Stimulated activated naive CD8-positive, alpha-beta T cell treated with anti-CD3 and anti-CD28 coated beads, Interleukin-15, Interleukin-2, amounts not matched to agents 100 ng/mL and 50 ng/mL, for 24 hours (primary cell): Measurements from ENCODE around the gene RGS2.

Experiments used
- H3K27ac Mint-ChIP-seq: one replicate; pipeline ENCODE4 v1.8.0; 2021; ENCODE audit warnings: mild to moderate bottlenecking, mixed read lengths
- H3K27me3 Mint-ChIP-seq: one replicate; pipeline ENCODE4 v1.8.0; 2021; ENCODE audit warnings: mixed read lengths
- H3K36me3 Mint-ChIP-seq: one replicate; pipeline ENCODE4 v1.8.0; 2021; ENCODE audit warnings: low read depth, mixed read lengths
- H3K4me1 Mint-ChIP-seq: one replicate; pipeline ENCODE4 v1.8.0; 2021; ENCODE audit warnings: low read depth, mixed read lengths
- H3K4me3 Mint-ChIP-seq: one replicate; pipeline ENCODE4 v1.8.0; 2021; ENCODE audit warnings: mild to moderate bottlenecking, mixed read lengths
- H3K9me3 Mint-ChIP-seq: one replicate; pipeline ENCODE4 v1.8.0; 2021; ENCODE audit warnings: mixed read lengths

The RGS2 gene

GRCh38 chr1:192832492-192832891 is 23.7 kb downstream of the RGS2 start:
- Mint-ChIP-seq H3K27me3 (peaks cover 12% of the 10 kb centered on the region), H3K9me3 (no peaks in the 10 kb centered on the region), H3K36me3 (peaks cover 4% of the 10 kb centered on the region), H3K27ac (no peak overlapping the region), H3K4me1 (no peaks in the 10 kb centered on the region), H3K4me3 (no peak overlapping the region)

GRCh38 chr1:192835116-192835515 is 26.3 kb downstream of the RGS2 start:
- Mint-ChIP-seq H3K4me1 (no peaks in the 10 kb centered on the region), H3K27ac (no peak overlapping the region), H3K27me3 (no peaks in the 10 kb centered on the region), H3K36me3 (no peaks in the 10 kb centered on the region), H3K4me3 (no peak overlapping the region), H3K9me3 (no peaks in the 10 kb centered on the region)

GRCh38 chr1:192839162-192840066 is 30.6 kb downstream of the RGS2 start:
- H3K27me3 Mint-ChIP-seq: no peaks in the 10 kb centered on the region
- H3K27ac Mint-ChIP-seq: no peak overlapping the region
- H3K36me3 Mint-ChIP-seq: no peaks in the 10 kb centered on the region
- H3K4me1 Mint-ChIP-seq: no peaks in the 10 kb centered on the region
- no peaks in the 10 kb centered on the region for H3K9me3 Mint-ChIP-seq
- no peak overlapping the region for H3K4me3 Mint-ChIP-seq

- Mint-ChIP-seq H3K27ac (no peak overlapping the region), H3K4me1 (no peaks in the 10 kb centered on the region), H3K4me3 (no peak overlapping the region), H3K9me3 (no peaks in the 10 kb centered on the region), H3K36me3 (no peaks in the 10 kb centered on the region), H3K27me3 (no peaks in the 10 kb centered on the region)
Measured at GRCh38 chr1:192844360-192844759, 35.5 kb downstream of the RGS2 start.

- Mint-ChIP-seq H3K27me3 (no peaks in the 10 kb centered on the region), H3K27ac (no peak overlapping the region), H3K36me3 (no peaks in the 10 kb centered on the region), H3K4me3 (no peak overlapping the region), H3K4me1 (no peaks in the 10 kb centered on the region), H3K9me3 (no peaks in the 10 kb centered on the region)
Measured at GRCh38 chr1:192846950-192847349, 38.1 kb downstream of the RGS2 start.

- H3K9me3 Mint-ChIP-seq: no peaks in the 10 kb centered on the region
- no peaks in the 10 kb centered on the region for H3K36me3 Mint-ChIP-seq
- H3K27me3 Mint-ChIP-seq: no peaks in the 10 kb centered on the region
- H3K4me3 Mint-ChIP-seq: no peak overlapping the region
- no peaks in the 10 kb centered on the region for H3K4me1 Mint-ChIP-seq
- H3K27ac Mint-ChIP-seq: no peak overlapping the region
Measured at GRCh38 chr1:192849011-192849410, 40.2 kb downstream of the RGS2 start.

GRCh38 chr1:192849442-192849841 is 40.6 kb downstream of the RGS2 start:
- Mint-ChIP-seq H3K36me3 (no peaks in the 10 kb centered on the region), H3K27me3 (no peaks in the 10 kb centered on the region), H3K27ac (no peak overlapping the region), H3K4me1 (no peaks in the 10 kb centered on the region), H3K9me3 (no peaks in the 10 kb centered on the region), H3K4me3 (no peak overlapping the region)

- no peaks in the 10 kb centered on the region for H3K4me1 Mint-ChIP-seq
- H3K27me3 Mint-ChIP-seq: no peaks in the 10 kb centered on the region
- H3K27ac Mint-ChIP-seq: no peak overlapping the region
- H3K9me3 Mint-ChIP-seq: no peaks in the 10 kb centered on the region
- H3K4me3 Mint-ChIP-seq: no peak overlapping the region
- H3K36me3 Mint-ChIP-seq: no peaks in the 10 kb centered on the region
Measured at GRCh38 chr1:192852001-192852947, 43.4 kb downstream of the RGS2 start.

GRCh38 chr1:192858456-192858855 is 49.6 kb downstream of the RGS2 start:
- Mint-ChIP-seq H3K36me3 (no peaks in the 10 kb centered on the region), H3K27me3 (no peaks in the 10 kb centered on the region), H3K4me3 (no peak overlapping the region), H3K27ac (no peak overlapping the region), H3K4me1 (no peaks in the 10 kb centered on the region), H3K9me3 (no peaks in the 10 kb centered on the region)

- no peaks in the 10 kb centered on the region for H3K4me1 Mint-ChIP-seq
- H3K27me3 Mint-ChIP-seq: no peaks in the 10 kb centered on the region
- no peaks in the 10 kb centered on the region for H3K36me3 Mint-ChIP-seq
- no peak overlapping the region for H3K4me3 Mint-ChIP-seq
- H3K9me3 Mint-ChIP-seq: no peaks in the 10 kb centered on the region
- no peak overlapping the region for H3K27ac Mint-ChIP-seq
Measured at GRCh38 chr1:192859808-192860207, 51.0 kb downstream of the RGS2 start.

GRCh38 chr1:192860478-192861185 is 51.8 kb downstream of the RGS2 start:
- Mint-ChIP-seq H3K9me3 (no peaks in the 10 kb centered on the region), H3K36me3 (no peaks in the 10 kb centered on the region), H3K27me3 (no peaks in the 10 kb centered on the region), H3K27ac (no peak overlapping the region), H3K4me1 (no peaks in the 10 kb centered on the region), H3K4me3 (no peak overlapping the region)

GRCh38 chr1:192861860-192862259 is 53.0 kb downstream of the RGS2 start:
- H3K4me1 Mint-ChIP-seq: no peaks in the 10 kb centered on the region
- H3K4me3 Mint-ChIP-seq: no peak overlapping the region
- H3K27me3 Mint-ChIP-seq: no peaks in the 10 kb centered on the region
- no peak overlapping the region for H3K27ac Mint-ChIP-seq
- no peaks in the 10 kb centered on the region for H3K36me3 Mint-ChIP-seq
- no peaks in the 10 kb centered on the region for H3K9me3 Mint-ChIP-seq
